Peyer's patch (tissue), 4 donors: Measurements from ENCODE around the gene SLC66A2. TPM values are rescaled to one million over a fixed set of nuclear protein-coding genes. Genes with fewer than 3 reads are reported as not detected.
"Not testable (repeated sequence)": the region's sequence is repeated elsewhere in the genome, so short reads cannot be mapped to it uniquely, and the experiment has no call there.

Source experiments
- DNase-seq, 3 donors: peaks; one replicate each; pipeline ENCODE4 v3.0.0-alpha.2; 2017 to 2019
- H3K27ac ChIP-seq, 4 donors: fragments of 200-600 bp; sonication (generic); one replicate each; pipeline ENCODE4 v1.5.1; 2016 to 2019
- H3K27me3 ChIP-seq, 2 donors: fragments of 200-600 bp; sonication (generic); one replicate each; pipeline ENCODE4 v1.5.1; 2019
- H3K36me3 ChIP-seq, 3 donors: fragments of 200-600 bp; sonication (generic); one replicate each; pipeline ENCODE4 v1.5.1; 2016 to 2019
- H3K4me1 ChIP-seq, 4 donors: fragments of 200-600 bp; sonication (generic); one replicate each; pipeline ENCODE4 v1.5.1; 2016 to 2019
- H3K4me3 ChIP-seq, 4 donors: fragments of 200-600 bp; sonication (generic); 1 replicate in 3 of 4; 2 replicates in 1 of 4; pipeline ENCODE4 v1.5.1; 2016 to 2019; ENCODE audit warnings: mild to moderate bottlenecking in 1 of 4
- H3K9me3 ChIP-seq, 4 donors: fragments of 200-600 bp; sonication (generic); one replicate each; pipeline ENCODE4 v1.5.1; 2016 to 2019; ENCODE audit warnings: mild to moderate bottlenecking in 1 of 4
- POLR2A ChIP-seq, 2 donors: fragments of 450-650 bp; IDR thresholded peaks; one replicate each; pipeline ENCODE4 v1.5.1; 2017; ENCODE audit warnings: antibody characterized with exemption in 2 of 2, mild to moderate bottlenecking in 2 of 2, moderate library complexity in 2 of 2
- total RNA-seq, 4 donors: library from RNA; depleted of rRNA; stranded (reverse); fragments of >200 nt; gene quantifications; one replicate each; pipeline ENCODE4 v1.1.0, GENCODE V29; 2016
- TF ChIP-seq, protein P1 (sequence below), 6 experiments: fragments of 450-650 bp in 4 of 6; fragments of 200-600 bp in 2 of 6; sonication (generic) in 1 of 6; IDR thresholded peaks; one replicate each; pipeline ENCODE4 v1.5.1; 2017 to 2019; ENCODE audit warnings: antibody characterized with exemption in 6 of 6, mild to moderate bottlenecking in 3 of 6, moderate library complexity in 1 of 6

Gene SLC66A2
- total RNA-seq, 4 donors from 2014 or later = 28.0 to 41.4 (median 34.9) TPM

GRCh38 chr18:79879566-79879965, 71.9 kb downstream of the SLC66A2 start:
- TF ChIP-seq, protein P1, sequence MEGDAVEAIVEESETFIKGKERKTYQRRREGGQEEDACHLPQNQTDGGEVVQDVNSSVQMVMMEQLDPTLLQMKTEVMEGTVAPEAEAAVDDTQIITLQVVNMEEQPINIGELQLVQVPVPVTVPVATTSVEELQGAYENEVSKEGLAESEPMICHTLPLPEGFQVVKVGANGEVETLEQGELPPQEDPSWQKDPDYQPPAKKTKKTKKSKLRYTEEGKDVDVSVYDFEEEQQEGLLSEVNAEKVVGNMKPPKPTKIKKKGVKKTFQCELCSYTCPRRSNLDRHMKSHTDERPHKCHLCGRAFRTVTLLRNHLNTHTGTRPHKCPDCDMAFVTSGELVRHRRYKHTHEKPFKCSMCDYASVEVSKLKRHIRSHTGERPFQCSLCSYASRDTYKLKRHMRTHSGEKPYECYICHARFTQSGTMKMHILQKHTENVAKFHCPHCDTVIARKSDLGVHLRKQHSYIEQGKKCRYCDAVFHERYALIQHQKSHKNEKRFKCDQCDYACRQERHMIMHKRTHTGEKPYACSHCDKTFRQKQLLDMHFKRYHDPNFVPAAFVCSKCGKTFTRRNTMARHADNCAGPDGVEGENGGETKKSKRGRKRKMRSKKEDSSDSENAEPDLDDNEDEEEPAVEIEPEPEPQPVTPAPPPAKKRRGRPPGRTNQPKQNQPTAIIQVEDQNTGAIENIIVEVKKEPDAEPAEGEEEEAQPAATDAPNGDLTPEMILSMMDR (IDR thresholded peaks at IDR 0.05) = no peak
- TF ChIP-seq POLR2A (IDR thresholded peaks at IDR 0.05) = no peak
- no peak overlapping the region for H3K4me3 ChIP-seq
- H3K27me3 ChIP-seq = no peaks in the 10 kb centered on the region
- DNase-seq = no peak
- no peak overlapping the region for H3K27ac ChIP-seq
- no peaks in the 10 kb centered on the region for H3K4me1 ChIP-seq
- no peaks in the 10 kb centered on the region for H3K36me3 ChIP-seq
- no peaks in the 10 kb centered on the region for H3K9me3 ChIP-seq

DNA sequence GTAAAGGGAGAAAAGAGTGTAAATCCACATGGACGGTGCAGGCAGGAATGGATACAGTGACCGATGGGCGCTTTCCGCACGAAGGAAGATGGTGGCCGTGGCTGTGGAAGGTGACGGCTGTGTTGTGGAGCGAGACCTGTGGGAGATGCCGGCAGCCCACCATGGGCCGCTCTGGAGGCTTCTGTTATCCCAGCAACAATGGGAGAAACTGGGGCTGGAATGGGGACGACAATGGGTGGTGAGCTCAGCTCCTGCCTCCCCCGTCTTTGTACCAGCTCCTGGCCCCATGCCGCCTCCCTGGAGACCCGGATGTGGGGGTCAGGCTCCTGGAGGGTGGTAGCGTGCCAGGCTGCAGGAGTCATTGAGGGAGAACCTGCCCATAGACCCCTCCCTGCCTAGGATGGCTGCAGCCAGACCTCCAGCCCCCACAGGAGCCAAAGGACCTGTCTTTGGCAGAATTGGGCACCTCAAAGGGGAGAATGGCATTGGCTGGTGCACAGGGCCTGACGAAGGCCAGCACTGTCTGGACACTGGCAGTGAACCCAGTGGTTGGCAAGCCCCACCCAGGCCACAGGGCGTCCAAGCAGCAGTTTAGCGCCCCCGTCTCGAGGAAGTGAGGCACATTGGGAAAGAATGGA, 72.6 kb downstream of the SLC66A2 start:
- Histone ChIP-seq H3K4me1 (no peaks in the 10 kb centered on the region), H3K27me3 (no peaks in the 10 kb centered on the region), H3K27ac (no peak overlapping the region), H3K9me3 (no peaks in the 10 kb centered on the region), H3K4me3 (no peak overlapping the region), H3K36me3 (no peaks in the 10 kb centered on the region)
- no peak for DNase-seq
- no peak for TF ChIP-seq POLR2A (IDR thresholded peaks at IDR 0.05)
- TF ChIP-seq, protein P1 (IDR thresholded peaks at IDR 0.05) = no peak

DNA sequence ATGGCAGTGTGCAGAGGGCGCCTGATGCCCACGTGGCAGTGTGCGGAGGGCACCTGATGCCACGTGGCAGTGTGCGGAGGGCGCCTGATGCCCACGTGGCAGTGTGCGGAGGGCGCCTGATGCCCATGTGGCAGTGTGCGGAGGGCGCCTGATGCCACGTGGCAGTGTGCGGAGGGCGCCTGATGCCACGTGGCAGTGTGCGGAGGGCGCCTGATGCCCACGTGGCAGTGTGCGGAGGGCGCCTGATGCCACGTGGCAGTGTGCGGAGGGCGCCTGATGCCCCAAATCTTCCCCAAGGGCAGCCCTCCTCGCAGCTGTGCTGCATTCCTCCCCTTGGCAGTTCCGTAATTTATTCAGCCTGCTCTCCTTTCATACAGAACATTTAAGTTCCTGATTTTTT, 73.2 kb downstream of the SLC66A2 start:
- not testable (repeated sequence) for H3K27me3 ChIP-seq, H3K4me1 ChIP-seq, H3K27ac ChIP-seq, H3K4me3 ChIP-seq, H3K36me3 ChIP-seq, H3K9me3 ChIP-seq, DNase-seq

GRCh38 chr18:79877163-79878091, 74.0 kb downstream of the SLC66A2 start:
- TF ChIP-seq, protein P1 (IDR thresholded peaks at IDR 0.05) = no peak
- TF ChIP-seq POLR2A (IDR thresholded peaks at IDR 0.05) = no peak
- H3K9me3 ChIP-seq = no peaks in the 10 kb centered on the region
- H3K4me3 ChIP-seq = no peak overlapping the region
- H3K27me3 ChIP-seq = no peaks in the 10 kb centered on the region
- no peak for DNase-seq
- no peaks in the 10 kb centered on the region for H3K4me1 ChIP-seq
- H3K27ac ChIP-seq = no peak overlapping the region
- H3K36me3 ChIP-seq = no peaks in the 10 kb centered on the region

DNA sequence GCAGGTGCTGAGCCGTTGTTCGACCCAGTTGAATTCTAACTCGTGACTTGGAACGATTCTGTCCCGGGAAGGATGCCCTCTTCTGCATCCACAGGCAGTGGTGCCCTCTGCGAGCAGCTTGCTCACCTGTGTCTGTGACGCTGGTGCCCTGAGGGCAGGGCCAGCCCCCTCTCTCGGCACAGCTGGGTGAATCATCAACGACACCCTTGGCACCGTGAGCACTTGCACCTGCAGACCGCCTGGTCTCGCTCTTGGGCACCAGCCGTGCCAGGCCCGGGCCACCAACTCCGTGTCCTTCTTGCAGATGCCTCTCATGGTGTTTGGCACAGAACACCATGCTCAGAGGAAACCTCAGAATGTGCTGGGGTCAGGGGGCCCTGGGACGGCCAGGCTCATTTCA, 75.0 kb downstream of the SLC66A2 start:
- H3K27ac ChIP-seq = no peak overlapping the region
- no peaks in the 10 kb centered on the region for H3K27me3 ChIP-seq
- no peaks in the 10 kb centered on the region for H3K36me3 ChIP-seq
- H3K4me3 ChIP-seq = no peak overlapping the region
- no peaks in the 10 kb centered on the region for H3K9me3 ChIP-seq
- TF ChIP-seq, protein P1 (IDR thresholded peaks at IDR 0.05) = no peak
- TF ChIP-seq POLR2A (IDR thresholded peaks at IDR 0.05) = no peak
- DNase-seq = no peak
- H3K4me1 ChIP-seq = no peaks in the 10 kb centered on the region

- Histone ChIP-seq H3K4me3 (no peak overlapping the region), H3K9me3 (no peaks in the 10 kb centered on the region), H3K36me3 (no peaks in the 10 kb centered on the region), H3K27me3 (no peaks in the 10 kb centered on the region), H3K4me1 (no peaks in the 10 kb centered on the region), H3K27ac (no peak overlapping the region)
- no peak for DNase-seq
- TF ChIP-seq, protein P1 (IDR thresholded peaks at IDR 0.05) = no peak
- no peak for TF ChIP-seq POLR2A (IDR thresholded peaks at IDR 0.05)
These were observed 75.5 kb downstream of the SLC66A2 start for GRCh38 chr18:79875931-79876461.
